Activated CD8-positive, alpha-beta T cell treated with anti-CD3 and anti-CD28 coated beads for 36 hours (primary cell): ENCODE measurements around the gene COG6. TPM values are rescaled to one million over a fixed set of nuclear protein-coding genes. Genes with fewer than 3 reads are reported as not detected.
A peak's percentile ranks its signal among the peaks of the same experiment; 100 is the strongest.

ENCODE experiments used
- ATAC-seq: fragments of 200-7000 bp; cut with Tn5 transposase; one replicate; pipeline ENCODE4 v1.10.0; 2021; ENCODE audit warnings: mild to moderate bottlenecking, moderate library complexity
- CTCF ChIA-PET: fragments of 350-600 bp; sonication (Branson Sonifier 250); formaldehyde crosslinking; loops from one replicate; lab custom pipeline; 2021; ENCODE audit warnings: antibody characterized with exemption; lab: Charles Lee
- POLR2A ChIA-PET: fragments of 350-600 bp; sonication (Branson Sonifier 250); formaldehyde crosslinking; loops from one replicate; lab custom pipeline; 2021; ENCODE audit warnings: antibody characterized with exemption; lab: Charles Lee
- DNase-seq: peaks from one replicate; pipeline ENCODE4 v3.0.0-alpha.2; 2020
- H3K27ac Mint-ChIP-seq: one replicate; pipeline ENCODE4 v1.8.0; 2021; ENCODE audit warnings: mild to moderate bottlenecking, mixed read lengths
- H3K27me3 Mint-ChIP-seq: one replicate; pipeline ENCODE4 v1.8.0; 2021; ENCODE audit warnings: mixed read lengths
- H3K36me3 Mint-ChIP-seq: one replicate; pipeline ENCODE4 v1.8.0; 2021; ENCODE audit warnings: low read depth, mixed read lengths
- H3K4me1 Mint-ChIP-seq: one replicate; pipeline ENCODE4 v1.8.0; 2021; ENCODE audit warnings: low read depth, mixed read lengths
- H3K4me3 Mint-ChIP-seq: one replicate; pipeline ENCODE4 v1.8.0; 2021; ENCODE audit warnings: mild to moderate bottlenecking, moderate library complexity, mixed read lengths
- H3K9me3 Mint-ChIP-seq: one replicate; pipeline ENCODE4 v1.8.0; 2021; ENCODE audit warnings: mixed read lengths
- CTCF ChIP-seq: fragments of 200-600 bp; IDR thresholded peaks from one replicate; pipeline ENCODE4 v1.8.0; 2022; ENCODE audit warnings: antibody characterized with exemption, mild to moderate bottlenecking
- intact Hi-C: fragments of 100-400 bp; cut with micrococcal nuclease; formaldehyde crosslinking; loops from one replicate; pipeline ENCODE4 v1.10.0; 2022
- total RNA-seq, 2 experiments: library from RNA; stranded (reverse); gene quantifications; one replicate each; pipeline ENCODE4 v1.2.3, GENCODE V29; 2021

Gene COG6
- total RNA-seq, 2 experiments from 2014 or later = 25.5 to 26.4 TPM

DNA sequence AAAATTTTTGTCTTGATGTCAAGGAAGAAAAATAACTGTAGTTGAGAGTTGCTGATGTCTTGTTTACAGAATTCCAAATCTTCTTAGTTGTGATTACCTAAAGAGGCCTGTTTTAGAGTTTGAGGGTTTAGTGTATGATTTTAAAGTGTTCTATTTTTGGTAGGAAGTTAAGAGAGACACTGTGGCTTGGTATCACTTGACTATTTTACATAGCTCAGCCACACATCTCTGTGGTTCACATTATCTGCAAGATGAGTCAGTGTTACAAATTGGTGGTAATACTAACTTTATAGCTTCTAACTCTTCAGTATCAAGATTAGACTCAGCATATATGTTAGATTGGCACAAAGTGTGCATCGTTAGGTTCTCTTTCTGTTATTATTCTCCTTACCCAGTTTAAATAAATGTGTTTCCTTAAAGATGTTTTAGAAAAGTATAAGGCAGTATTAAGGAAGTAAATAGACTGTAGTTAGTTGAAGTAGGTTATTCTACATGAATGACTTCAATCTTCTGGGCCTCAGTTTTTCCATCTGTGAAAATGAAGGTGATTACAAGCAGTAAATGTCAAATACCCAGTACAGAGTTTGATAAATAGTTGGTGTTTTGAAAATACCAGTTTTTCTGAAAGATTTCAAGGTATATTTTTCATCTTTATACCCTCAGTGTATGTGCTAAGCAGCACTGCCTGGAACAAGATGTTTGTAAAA lies 33.4 kb downstream of the COG6 start:
- ATAC-seq (peak; percentile 94), DNase-seq (peak; percentile 12)
- ChIA-PET CTCF (no interaction called here), POLR2A (no interaction called here)
- peaks cover 18% of the 10 kb centered on the region for H3K4me1 Mint-ChIP-seq
- H3K4me3 Mint-ChIP-seq = no peak overlapping the region
- H3K27ac Mint-ChIP-seq = peak overlapping the region; percentile 88
- H3K36me3 Mint-ChIP-seq = peaks cover 14% of the 10 kb centered on the region
- no peak for TF ChIP-seq CTCF
- intact Hi-C loops = loop anchor here (5.0 to 10.0 kb wide), 3 partner anchors 88 to 1086 kb away; partner anchors contain the start of gene MRPS31
- H3K9me3 Mint-ChIP-seq = no peaks in the 10 kb centered on the region
- H3K27me3 Mint-ChIP-seq = no peaks in the 10 kb centered on the region

DNA sequence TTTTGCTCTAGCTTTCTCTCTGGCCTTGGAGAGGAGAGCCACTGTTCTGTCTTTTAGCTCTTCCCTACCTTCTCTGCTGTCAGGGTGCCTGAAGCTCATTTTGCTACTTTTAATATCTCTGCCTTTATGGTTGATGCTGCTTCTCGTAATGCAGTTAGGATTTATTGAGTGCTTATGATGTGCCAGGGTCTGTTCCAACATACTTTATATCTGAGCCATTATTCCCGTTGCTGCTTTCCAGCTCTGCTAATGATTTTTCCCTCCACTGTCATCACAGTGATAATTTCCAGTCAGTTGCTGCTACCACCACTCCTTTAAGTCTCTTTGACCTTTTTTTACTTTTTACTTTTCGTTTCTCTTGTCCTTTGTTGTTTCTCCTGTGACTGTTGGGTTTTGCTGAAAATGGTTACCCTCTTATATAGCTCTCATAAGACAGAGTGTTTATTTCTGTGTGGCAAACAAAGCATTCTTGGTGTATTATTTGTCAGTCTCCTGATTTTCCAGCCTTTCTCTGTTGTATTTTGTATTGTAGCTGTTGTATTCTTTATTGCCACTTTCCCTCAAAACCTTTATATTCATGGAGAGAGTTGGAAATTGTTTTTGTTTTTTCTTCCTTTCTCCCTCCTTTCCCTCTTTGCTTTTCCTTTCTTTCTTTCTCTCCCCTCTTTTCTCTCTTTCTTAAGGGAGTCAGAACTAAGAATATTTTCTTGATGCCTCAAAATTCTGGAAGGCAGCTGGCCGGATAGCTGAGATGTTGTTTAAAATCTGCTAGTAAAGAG lies 37.4 kb downstream of the COG6 start:
- no peaks in the 10 kb centered on the region for H3K9me3 Mint-ChIP-seq
- no peak for TF ChIP-seq CTCF
- ATAC-seq (no peak), DNase-seq (no peak)
- peaks cover 17% of the 10 kb centered on the region for H3K4me1 Mint-ChIP-seq
- POLR2A ChIA-PET = interaction anchor here (0.6 kb wide), 2 partner anchors 86 to 1096 kb away, joined by 3 read pairs; partner anchors contain the start of gene SLC25A15
- H3K27me3 Mint-ChIP-seq = no peaks in the 10 kb centered on the region
- peaks cover 12% of the 10 kb centered on the region for H3K36me3 Mint-ChIP-seq
- intact Hi-C loops = no loop called here
- no peak overlapping the region for H3K27ac Mint-ChIP-seq
- CTCF ChIA-PET = interaction anchor here (0.9 to 1.5 kb wide), 3 partner anchors 9 to 16 kb away, joined by 3 to 6 read pairs (median 3); no protein-coding TSS in a partner anchor
- H3K4me3 Mint-ChIP-seq = no peak overlapping the region

DNA sequence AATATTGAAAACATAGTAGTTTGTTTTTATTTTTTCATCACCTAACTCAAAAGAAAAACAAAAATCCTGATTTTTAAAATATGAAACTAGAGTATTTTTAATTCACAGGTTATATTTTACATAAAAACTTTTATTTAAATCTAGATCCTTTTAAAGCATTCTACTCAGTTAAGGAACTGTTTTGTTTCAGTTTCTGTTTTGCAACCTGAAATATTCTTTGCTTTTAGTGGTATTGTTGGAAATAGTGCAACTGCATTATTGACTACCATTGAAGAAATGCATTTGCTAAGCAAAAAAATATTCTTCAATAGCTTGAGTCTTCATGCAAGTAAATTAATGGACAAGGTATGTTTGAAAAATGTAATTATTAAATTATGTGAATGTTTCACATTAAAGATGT lies 43.8 kb downstream of the COG6 start:
- Mint-ChIP-seq H3K27me3 (no peaks in the 10 kb centered on the region), H3K27ac (no peak overlapping the region), H3K36me3 (peaks cover 2% of the 10 kb centered on the region), H3K4me1 (peaks cover 17% of the 10 kb centered on the region), H3K4me3 (no peak overlapping the region), H3K9me3 (no peaks in the 10 kb centered on the region)
- ChIA-PET CTCF (no interaction called here), POLR2A (no interaction called here)
- TF ChIP-seq CTCF = no peak
- intact Hi-C loops = no loop called here
- no peak for DNase-seq
- no peak for ATAC-seq

DNA sequence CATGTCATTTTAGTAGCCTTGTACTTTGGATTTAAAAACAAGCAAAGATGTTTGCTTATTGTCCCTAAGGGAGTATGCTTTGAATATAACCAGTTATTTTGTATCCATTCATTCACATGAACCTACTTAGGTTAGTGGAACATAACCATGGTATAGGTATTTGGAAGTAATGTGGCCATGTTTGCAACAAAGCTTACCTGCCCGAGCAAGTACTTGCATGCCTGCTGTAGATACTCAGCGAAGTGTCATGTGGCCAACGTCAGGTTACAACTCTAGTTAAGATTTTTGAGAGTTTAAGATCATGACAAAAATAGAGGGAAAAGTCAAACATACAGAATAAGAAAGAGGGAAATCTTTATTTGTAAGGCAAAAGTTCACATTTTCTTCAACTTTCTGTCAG lies 57.2 kb downstream of the COG6 start:
- intact Hi-C loops = no loop called here
- TF ChIP-seq CTCF = no peak
- Mint-ChIP-seq H3K4me1 (no peaks in the 10 kb centered on the region), H3K27me3 (no peaks in the 10 kb centered on the region), H3K27ac (no peak overlapping the region), H3K9me3 (peaks cover 11% of the 10 kb centered on the region), H3K4me3 (no peak overlapping the region), H3K36me3 (peaks cover 30% of the 10 kb centered on the region)
- POLR2A ChIA-PET = no interaction called here
- CTCF ChIA-PET = no interaction called here
- DNase-seq = no peak
- no peak for ATAC-seq

GRCh38 chr13:39729156-39729555 lies 73.7 kb downstream of the COG6 start:
- intact Hi-C loops = no loop called here
- no peak for TF ChIP-seq CTCF
- Mint-ChIP-seq H3K4me1 (no peaks in the 10 kb centered on the region), H3K4me3 (no peak overlapping the region), H3K27ac (no peak overlapping the region), H3K27me3 (no peaks in the 10 kb centered on the region), H3K36me3 (peaks cover 28% of the 10 kb centered on the region), H3K9me3 (no peaks in the 10 kb centered on the region)
- no peak for ATAC-seq
- CTCF ChIA-PET = no interaction called here
- no peak for DNase-seq
- POLR2A ChIA-PET = interaction anchor here (1.5 kb wide), 1 partner anchor 43 kb away, joined by 4 read pairs; no protein-coding TSS in a partner anchor
